Measurements from ENCODE around the gene TSHR. TPM values are rescaled to one million over a fixed set of nuclear protein-coding genes. Genes with fewer than 3 reads are reported as not detected.

TSHR gene
- total RNA-seq, 6 experiments from 2014 or later: not detected

GRCh38 chr14:81001447-81001846 lies 46.0 kb downstream of the TSHR start:
- H3K4me3 Mint-ChIP-seq: no peak overlapping the region
- H3K36me3 Mint-ChIP-seq (ENCODE audit: low read depth): no peaks in the 10 kb centered on the region
- TF ChIP-seq, protein P1, sequence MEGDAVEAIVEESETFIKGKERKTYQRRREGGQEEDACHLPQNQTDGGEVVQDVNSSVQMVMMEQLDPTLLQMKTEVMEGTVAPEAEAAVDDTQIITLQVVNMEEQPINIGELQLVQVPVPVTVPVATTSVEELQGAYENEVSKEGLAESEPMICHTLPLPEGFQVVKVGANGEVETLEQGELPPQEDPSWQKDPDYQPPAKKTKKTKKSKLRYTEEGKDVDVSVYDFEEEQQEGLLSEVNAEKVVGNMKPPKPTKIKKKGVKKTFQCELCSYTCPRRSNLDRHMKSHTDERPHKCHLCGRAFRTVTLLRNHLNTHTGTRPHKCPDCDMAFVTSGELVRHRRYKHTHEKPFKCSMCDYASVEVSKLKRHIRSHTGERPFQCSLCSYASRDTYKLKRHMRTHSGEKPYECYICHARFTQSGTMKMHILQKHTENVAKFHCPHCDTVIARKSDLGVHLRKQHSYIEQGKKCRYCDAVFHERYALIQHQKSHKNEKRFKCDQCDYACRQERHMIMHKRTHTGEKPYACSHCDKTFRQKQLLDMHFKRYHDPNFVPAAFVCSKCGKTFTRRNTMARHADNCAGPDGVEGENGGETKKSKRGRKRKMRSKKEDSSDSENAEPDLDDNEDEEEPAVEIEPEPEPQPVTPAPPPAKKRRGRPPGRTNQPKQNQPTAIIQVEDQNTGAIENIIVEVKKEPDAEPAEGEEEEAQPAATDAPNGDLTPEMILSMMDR (IDR thresholded peaks at IDR 0.05): no peak
- H3K27ac Mint-ChIP-seq: no peak overlapping the region
- H3K27me3 Mint-ChIP-seq (ENCODE audit: insufficient read depth): peaks cover 12% of the 10 kb centered on the region
- no peaks in the 10 kb centered on the region for H3K9me3 Mint-ChIP-seq
- no peak for DNase-seq
- peaks cover 6% of the 10 kb centered on the region for H3K4me1 Mint-ChIP-seq (ENCODE audit: low read depth)

DNA sequence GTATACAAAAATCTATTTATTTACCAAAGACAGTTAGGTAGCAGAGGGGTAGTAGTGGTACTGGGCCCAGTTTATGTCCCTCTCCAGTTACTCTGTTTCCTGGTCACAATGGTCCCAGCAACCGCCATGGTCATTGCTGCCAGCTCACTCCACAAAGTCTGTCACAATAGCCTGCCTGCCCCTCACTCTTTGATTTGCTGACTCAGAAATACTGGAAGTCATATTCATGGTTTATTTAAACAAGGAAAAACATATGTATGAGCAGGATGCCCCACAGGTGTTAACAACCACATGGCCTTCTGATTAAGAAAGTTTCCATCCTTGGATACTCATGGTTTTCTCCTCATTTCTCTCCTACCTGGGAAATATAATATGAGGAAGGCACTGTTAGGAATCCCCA lies 49.2 kb downstream of the TSHR start:
- TF ChIP-seq, protein P1 (IDR thresholded peaks at IDR 0.05): no peak

GRCh38 chr14:81005540-81006228 lies 50.3 kb downstream of the TSHR start:
- no peaks in the 10 kb centered on the region for H3K36me3 Mint-ChIP-seq (ENCODE audit: low read depth)
- H3K27ac Mint-ChIP-seq: no peak overlapping the region
- H3K27me3 Mint-ChIP-seq (ENCODE audit: insufficient read depth): peaks cover 7% of the 10 kb centered on the region
- H3K9me3 Mint-ChIP-seq: no peaks in the 10 kb centered on the region
- H3K4me3 Mint-ChIP-seq: no peak overlapping the region
- H3K4me1 Mint-ChIP-seq (ENCODE audit: low read depth): peaks cover 1% of the 10 kb centered on the region; the same call in 1 of the 2 replicates
- no peak for DNase-seq
- TF ChIP-seq, protein P1 (IDR thresholded peaks at IDR 0.05): no peak

More for the DNA sequence above, 49.2 kb downstream of the TSHR start:
- no peak overlapping the region for H3K4me3 Mint-ChIP-seq
- DNase-seq: no peak
- H3K27me3 Mint-ChIP-seq (ENCODE audit: insufficient read depth): peaks cover 7% of the 10 kb centered on the region
- H3K9me3 Mint-ChIP-seq: no peaks in the 10 kb centered on the region
- no peaks in the 10 kb centered on the region for H3K36me3 Mint-ChIP-seq (ENCODE audit: low read depth)
- no peak overlapping the region for H3K27ac Mint-ChIP-seq
- H3K4me1 Mint-ChIP-seq (ENCODE audit: low read depth): peaks cover 6% of the 10 kb centered on the region; the same call in 1 of the 2 replicates

DNA sequence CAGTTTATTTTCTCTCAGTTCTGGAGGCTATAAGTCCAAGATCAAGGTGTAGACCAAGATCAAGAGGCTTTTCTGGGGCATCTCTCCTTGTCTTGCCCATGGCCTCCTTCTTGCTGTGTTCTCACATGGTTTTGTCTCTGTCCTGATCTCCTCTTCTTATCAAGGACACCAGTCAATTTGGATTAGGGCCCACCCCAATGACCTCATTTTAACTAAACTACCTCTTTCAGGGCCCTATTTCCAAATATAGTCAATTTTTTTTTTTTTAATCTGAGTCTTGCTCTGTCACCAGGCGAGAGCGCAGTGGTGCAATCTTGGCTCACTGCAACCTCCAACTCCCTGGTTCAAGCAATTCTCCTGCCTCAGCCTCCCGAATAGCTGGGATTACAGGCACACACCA lies 50.8 kb downstream of the TSHR start:
- H3K9me3 Mint-ChIP-seq: no peaks in the 10 kb centered on the region
- H3K27me3 Mint-ChIP-seq (ENCODE audit: insufficient read depth): peaks cover 7% of the 10 kb centered on the region
- H3K4me3 Mint-ChIP-seq: no peak overlapping the region
- no peaks in the 10 kb centered on the region for H3K36me3 Mint-ChIP-seq (ENCODE audit: low read depth)
- no peaks in the 10 kb centered on the region for H3K4me1 Mint-ChIP-seq (ENCODE audit: low read depth)
- no peak for DNase-seq
- TF ChIP-seq, protein P1 (IDR thresholded peaks at IDR 0.05): no peak
- no peak overlapping the region for H3K27ac Mint-ChIP-seq

DNA sequence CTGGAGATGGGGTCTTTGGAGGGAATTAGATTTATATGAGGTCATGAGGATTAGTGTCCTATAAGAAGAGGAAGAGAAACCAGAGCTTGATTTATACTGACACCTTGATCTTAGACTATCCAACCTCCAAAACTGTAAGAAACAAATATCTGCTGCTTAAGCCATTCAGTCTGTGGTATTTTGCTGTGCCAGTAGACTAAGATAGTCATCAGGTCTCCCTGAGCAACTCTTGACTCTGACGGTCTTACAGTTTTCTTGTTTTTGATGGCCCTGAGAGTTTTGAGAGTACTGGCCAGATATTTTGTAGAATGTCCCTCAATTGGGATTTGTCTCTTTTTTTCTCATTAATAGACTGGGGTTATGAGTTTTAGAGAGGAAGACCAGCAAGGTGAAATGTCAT lies 51.7 kb downstream of the TSHR start:
- no peak overlapping the region for H3K27ac Mint-ChIP-seq
- no peaks in the 10 kb centered on the region for H3K4me1 Mint-ChIP-seq (ENCODE audit: low read depth)
- no peaks in the 10 kb centered on the region for H3K36me3 Mint-ChIP-seq (ENCODE audit: low read depth)
- H3K27me3 Mint-ChIP-seq (ENCODE audit: insufficient read depth): peaks cover 7% of the 10 kb centered on the region
- TF ChIP-seq, protein P1 (IDR thresholded peaks at IDR 0.05): no peak
- H3K4me3 Mint-ChIP-seq: no peak overlapping the region
- no peaks in the 10 kb centered on the region for H3K9me3 Mint-ChIP-seq
- no peak for DNase-seq

All from HFFc6 (cell line).